ENCODE data around the gene HOXD10. TPM values are rescaled to one million over a fixed set of nuclear protein-coding genes. Genes with fewer than 3 reads are reported as not detected.

HOXD10 gene
- total RNA-seq, 1 experiment from 2014 or later, result 0.03 TPM

DNA sequence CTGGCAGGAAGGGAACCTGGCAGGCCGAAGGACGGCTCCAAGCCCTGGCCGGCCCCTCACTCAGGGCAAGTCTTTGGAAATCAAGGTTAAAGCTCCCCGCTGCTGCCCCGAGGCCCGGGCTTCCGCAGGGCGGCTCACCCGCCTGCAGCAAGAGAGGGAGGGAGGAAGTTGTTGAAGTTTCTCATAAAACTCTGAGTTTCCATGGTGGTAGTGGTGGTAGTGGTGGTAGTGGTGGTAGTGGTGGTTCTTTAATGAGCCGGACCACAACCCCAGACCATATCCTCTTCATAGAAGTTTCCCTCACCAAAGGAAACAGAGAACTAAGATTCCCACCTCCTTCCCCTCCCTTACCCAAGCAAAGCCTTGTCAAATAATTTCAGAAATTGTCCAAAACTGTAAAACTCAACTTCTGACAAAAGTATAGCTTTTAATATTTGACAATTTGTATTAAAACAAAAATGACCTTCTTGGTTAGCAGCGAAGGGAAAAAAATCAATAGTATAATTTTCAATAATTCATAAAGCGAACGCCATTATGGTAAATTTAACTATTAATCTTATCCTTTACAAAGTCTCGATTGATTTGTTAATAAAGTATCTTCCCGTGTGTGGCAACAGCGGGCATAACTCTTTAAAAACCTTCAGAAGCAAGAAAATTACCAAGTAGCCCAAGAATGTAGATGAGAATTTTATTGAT, 1.5 kb upstream of the HOXD10 start:
- H3K36me3 ChIP-seq (replicated peaks; ENCODE audit: control insufficient read depth, insufficient read depth, low read length), result no peaks in the 10 kb centered on the region
- peak; percentile 72 for DNase-seq
- H3K4me3 ChIP-seq (ENCODE audit: insufficient read depth, low read depth, low read length), result no peak overlapping the region
- H3K27me3 ChIP-seq (ENCODE audit: control insufficient read depth, insufficient read depth, low read length), result peaks cover 100% of the 10 kb centered on the region

DNA sequence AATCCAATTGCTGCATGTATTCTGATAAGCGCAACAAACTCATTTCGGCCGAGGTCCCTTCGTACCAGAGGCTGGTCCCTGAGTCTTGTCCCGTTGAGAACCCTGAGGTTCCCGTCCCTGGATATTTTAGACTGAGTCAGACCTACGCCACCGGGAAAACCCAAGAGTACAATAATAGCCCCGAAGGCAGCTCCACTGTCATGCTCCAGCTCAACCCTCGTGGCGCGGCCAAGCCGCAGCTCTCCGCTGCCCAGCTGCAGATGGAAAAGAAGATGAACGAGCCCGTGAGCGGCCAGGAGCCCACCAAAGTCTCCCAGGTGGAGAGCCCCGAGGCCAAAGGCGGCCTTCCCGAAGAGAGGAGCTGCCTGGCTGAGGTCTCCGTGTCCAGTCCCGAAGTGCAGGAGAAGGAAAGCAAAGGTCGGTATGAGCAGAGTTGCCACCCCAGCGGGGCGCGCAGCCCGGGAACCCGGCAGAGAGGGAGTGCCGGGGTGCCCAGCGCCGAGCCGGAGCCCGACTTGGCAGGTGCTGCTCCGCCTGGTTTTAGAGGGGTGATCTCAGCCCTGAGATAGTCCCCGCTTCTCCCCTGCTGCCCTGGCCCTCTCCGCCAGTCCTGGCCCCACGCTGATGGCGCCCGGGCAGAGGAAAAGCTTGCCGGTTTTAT, 714 bp downstream of the HOXD10 start:
- H3K27me3 ChIP-seq (ENCODE audit: control insufficient read depth, insufficient read depth, low read length), result peaks cover 100% of the 10 kb centered on the region

DNA sequence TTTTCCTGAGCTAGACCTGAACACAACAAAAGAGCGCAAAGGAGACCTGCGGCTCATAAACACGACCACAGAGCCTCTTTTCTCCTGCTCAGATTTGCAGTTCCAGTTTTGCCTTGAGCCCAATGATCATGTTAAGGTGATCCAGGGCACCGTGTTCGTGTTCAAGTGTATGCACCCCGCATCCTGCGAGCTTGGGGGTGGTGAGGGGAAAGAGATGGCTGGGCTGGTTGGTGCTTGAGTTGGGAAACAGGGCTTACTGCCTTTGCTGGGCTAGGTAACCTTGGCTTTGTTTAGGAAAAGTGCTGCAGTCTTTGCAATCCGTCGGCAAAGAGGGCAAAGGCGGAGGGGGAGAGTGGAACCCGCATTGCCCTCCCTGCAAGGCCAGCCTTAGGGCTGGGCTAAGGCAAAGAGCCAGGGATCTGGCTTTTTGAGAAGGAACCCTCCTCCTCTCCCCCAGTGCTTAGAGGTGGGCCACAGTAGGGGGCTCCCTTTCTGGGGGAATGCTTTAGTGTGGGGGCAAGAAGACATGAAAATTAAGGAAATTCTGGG, 1.3 kb downstream of the HOXD10 start:
- peaks cover 100% of the 10 kb centered on the region for H3K27me3 ChIP-seq (ENCODE audit: control insufficient read depth, insufficient read depth, low read length)
- no peak for DNase-seq
- no peaks in the 10 kb centered on the region for H3K36me3 ChIP-seq (replicated peaks; ENCODE audit: control insufficient read depth, insufficient read depth, low read length)
- no peak overlapping the region for H3K4me3 ChIP-seq (ENCODE audit: insufficient read depth, low read depth, low read length)

More for the DNA sequence above, 714 bp downstream of the HOXD10 start:
- peak; percentile 52 for DNase-seq
- Histone ChIP-seq H3K4me3 (ENCODE audit: insufficient read depth, low read depth, low read length) (no peak overlapping the region), H3K36me3 (replicated peaks; ENCODE audit: control insufficient read depth, insufficient read depth, low read length) (no peaks in the 10 kb centered on the region)

DNA sequence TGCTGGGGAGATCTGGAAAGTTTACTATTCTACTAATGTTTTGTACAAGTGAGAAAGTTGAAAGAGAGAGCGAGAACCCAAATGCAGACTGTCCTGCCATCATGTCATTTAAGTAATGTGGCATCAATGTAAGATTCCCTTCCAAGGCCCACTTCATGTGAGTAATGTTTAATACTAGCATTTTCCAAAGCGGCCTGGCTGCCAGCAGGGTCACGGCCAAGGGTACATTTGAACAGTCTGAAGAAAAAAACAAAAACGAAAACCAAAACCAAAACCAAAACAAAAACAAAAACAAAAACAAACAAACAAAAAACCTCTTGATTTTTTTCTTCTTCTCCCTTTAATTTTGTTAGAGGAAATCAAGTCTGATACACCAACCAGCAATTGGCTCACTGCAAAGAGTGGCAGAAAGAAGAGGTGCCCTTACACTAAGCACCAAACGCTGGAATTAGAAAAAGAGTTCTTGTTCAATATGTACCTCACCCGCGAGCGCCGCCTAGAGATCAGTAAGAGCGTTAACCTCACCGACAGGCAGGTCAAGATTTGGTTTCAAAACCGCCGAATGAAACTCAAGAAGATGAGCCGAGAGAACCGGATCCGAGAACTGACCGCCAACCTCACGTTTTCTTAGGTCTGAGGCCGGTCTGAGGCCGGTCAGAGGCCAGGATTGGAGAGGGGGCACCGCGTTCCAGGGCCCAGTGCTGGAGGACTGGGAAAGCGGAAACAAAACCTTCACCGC, 2.2 kb downstream of the HOXD10 start:
- Histone ChIP-seq H3K36me3 (replicated peaks; ENCODE audit: control insufficient read depth, insufficient read depth, low read length) (no peaks in the 10 kb centered on the region), H3K27me3 (ENCODE audit: control insufficient read depth, insufficient read depth, low read length) (peaks cover 100% of the 10 kb centered on the region), H3K4me3 (ENCODE audit: insufficient read depth, low read depth, low read length) (no peak overlapping the region)
- DNase-seq, result peak; percentile 87

DNA sequence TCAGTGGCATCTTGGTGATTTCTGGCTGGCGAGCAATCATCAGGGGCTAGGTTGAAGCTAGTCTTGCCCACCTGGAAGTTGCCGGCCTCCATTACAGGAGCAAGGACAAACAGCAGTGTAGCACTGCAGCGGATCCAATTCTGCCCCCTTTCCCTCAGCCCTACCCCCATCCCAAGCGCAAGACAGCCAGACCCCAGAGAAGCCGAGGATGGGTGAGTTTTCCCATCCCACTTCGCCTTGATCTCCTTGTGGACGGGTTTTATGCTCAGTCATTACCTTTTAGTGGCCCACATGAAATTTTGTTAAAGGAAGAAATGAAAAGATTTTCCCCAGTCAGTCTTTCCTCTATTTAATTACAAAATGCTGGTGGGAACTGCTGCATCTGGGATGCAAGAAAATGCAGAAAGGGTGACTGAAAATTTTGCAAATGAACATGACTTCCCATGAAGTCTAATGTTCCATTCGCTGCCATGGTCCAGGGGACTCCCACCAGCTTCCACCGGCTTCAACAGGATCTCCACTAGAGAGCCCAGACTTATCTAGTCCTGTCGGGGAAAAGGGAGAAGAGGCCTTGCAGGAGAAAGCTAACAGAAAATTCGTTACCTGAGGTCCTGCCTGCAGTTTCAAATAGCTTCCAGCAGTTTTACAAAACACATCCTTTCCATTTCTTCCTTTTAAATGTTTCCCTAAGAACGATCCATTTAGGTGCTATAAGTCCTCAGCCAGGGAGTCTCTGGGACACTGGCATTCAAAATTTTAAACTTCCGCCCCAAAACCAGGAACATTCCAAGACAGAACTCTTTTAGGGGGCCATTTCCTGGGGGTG, 4.0 kb downstream of the HOXD10 start:
- Histone ChIP-seq H3K36me3 (replicated peaks; ENCODE audit: control insufficient read depth, insufficient read depth, low read length) (no peaks in the 10 kb centered on the region), H3K4me3 (ENCODE audit: insufficient read depth, low read depth, low read length) (no peak overlapping the region), H3K27me3 (ENCODE audit: control insufficient read depth, insufficient read depth, low read length) (peaks cover 100% of the 10 kb centered on the region)
- DNase-seq, result no peak

DNA sequence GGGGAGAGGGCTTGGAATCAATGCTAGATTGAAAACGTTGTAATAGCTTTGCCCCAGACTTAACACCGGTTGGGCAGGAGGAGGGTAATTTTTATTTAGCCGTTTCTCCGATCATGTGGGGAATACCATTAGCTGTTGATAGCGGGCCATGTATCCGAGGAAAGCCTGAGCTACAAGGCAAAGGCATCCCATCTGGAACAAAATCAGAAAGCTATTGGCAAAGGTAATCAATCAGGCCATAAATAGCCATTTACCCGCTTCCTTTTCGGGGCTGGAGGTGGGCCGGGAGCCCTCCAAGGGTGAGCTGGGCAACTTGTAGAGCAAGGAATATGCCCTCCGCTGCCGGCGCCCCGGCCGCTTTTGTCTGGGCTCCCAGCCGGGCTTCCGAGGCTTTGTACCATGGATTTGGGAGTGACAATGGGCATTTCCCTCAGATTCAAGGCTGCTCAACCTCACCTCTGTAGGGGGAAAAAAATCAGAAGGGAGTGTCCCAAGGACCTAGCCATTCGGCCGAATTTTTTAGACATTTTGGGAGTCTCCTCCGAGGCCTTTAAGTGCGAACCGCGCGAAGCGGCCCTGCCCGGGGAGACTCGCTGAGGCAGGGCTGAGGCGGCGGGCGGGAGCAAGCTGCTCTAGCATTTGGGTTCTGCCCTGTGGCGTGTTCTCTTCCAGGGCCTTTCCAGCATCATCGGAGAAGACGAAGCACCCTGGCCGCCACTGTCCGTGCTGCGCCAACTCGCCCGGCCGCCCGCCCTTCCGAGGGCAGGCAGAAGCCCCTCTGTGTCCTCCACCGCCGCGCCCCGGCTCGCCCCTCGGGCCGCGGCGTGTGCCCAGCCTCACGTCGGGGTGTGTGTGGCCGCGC, 4.8 kb downstream of the HOXD10 start:
- DNase-seq, result peak; percentile 76
- H3K4me3 ChIP-seq (ENCODE audit: insufficient read depth, low read depth, low read length), result no peak overlapping the region
- H3K36me3 ChIP-seq (replicated peaks; ENCODE audit: control insufficient read depth, insufficient read depth, low read length), result no peaks in the 10 kb centered on the region
- H3K27me3 ChIP-seq (ENCODE audit: control insufficient read depth, insufficient read depth, low read length), result peaks cover 100% of the 10 kb centered on the region

DNA sequence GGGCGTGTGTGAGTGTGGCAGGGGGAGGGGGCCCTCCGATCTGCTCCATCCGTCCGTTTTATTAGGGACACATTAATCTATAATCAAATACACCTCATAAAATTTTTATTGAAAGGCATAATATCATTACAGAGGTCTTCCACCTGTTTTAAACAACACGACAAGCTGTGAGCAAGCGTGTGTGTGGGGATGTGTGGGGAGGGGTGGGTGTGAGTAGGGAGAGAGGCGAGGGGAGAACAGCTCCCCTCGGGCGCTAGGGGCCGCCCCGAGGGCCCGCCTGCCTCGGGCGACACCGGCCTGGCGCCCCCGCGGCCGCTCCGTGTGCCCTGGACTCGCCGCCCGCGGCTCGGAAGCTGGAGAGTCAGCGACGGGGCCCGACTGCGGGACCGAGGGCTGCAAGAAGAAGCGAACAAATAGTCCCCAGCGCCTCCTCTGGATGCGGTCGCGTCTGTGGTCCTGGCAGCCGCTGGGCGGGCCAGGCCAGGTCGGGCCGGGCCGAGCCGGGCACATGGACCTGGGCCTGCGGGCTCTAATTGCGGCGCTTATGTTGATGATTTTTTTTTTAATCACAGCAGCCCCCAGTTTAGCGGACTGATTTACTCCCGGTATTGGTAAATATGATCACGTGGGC, 5.6 kb downstream of the HOXD10 start:
- H3K36me3 ChIP-seq (replicated peaks; ENCODE audit: control insufficient read depth, insufficient read depth, low read length), result no peaks in the 10 kb centered on the region
- H3K4me3 ChIP-seq (ENCODE audit: insufficient read depth, low read depth, low read length), result no peak overlapping the region
- peaks cover 100% of the 10 kb centered on the region for H3K27me3 ChIP-seq (ENCODE audit: control insufficient read depth, insufficient read depth, low read length)
- peak; percentile 87 for DNase-seq

DNA sequence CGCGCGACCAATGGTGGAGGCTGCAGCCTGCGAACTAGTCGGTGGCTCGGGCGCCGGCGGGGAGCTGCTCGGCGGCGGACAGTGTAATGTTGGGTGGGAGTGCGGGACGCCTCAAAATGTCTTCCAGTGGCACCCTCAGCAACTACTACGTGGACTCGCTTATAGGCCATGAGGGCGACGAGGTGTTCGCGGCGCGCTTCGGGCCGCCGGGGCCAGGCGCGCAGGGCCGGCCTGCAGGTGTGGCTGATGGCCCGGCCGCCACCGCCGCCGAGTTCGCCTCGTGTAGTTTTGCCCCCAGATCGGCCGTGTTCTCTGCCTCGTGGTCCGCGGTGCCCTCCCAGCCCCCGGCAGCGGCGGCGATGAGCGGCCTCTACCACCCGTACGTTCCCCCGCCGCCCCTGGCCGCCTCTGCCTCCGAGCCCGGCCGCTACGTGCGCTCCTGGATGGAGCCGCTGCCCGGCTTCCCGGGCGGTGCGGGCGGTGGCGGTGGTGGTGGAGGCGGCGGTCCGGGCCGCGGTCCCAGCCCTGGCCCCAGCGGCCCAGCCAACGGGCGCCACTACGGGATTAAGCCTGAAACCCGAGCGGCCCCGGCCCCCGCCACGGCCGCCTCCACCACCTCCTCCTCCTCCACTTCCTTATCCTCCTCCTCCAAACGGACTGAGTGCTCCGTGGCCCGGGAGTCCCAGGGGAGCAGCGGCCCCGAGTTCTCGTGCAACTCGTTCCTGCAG, 6.3 kb downstream of the HOXD10 start, which contains the start of gene HOXD9:
Gene HOXD9, plus strand, starts transcription at position 37 of the 728 bp plus-strand sequence. Its CDS starts 50 bp downstream, at position 87.
- peak within 1 kb of the TSS; percentile 6; the same call in 1 of the 2 replicates for H3K4me3 ChIP-seq (ENCODE audit: insufficient read depth, low read depth, low read length)
- H3K36me3 ChIP-seq (replicated peaks; ENCODE audit: control insufficient read depth, insufficient read depth, low read length), result no peaks in the 10 kb centered on the region
- DNase-seq, result peak; percentile 86
- H3K27me3 ChIP-seq (ENCODE audit: control insufficient read depth, insufficient read depth, low read length), result peaks cover 100% of the 10 kb centered on the region

DNA sequence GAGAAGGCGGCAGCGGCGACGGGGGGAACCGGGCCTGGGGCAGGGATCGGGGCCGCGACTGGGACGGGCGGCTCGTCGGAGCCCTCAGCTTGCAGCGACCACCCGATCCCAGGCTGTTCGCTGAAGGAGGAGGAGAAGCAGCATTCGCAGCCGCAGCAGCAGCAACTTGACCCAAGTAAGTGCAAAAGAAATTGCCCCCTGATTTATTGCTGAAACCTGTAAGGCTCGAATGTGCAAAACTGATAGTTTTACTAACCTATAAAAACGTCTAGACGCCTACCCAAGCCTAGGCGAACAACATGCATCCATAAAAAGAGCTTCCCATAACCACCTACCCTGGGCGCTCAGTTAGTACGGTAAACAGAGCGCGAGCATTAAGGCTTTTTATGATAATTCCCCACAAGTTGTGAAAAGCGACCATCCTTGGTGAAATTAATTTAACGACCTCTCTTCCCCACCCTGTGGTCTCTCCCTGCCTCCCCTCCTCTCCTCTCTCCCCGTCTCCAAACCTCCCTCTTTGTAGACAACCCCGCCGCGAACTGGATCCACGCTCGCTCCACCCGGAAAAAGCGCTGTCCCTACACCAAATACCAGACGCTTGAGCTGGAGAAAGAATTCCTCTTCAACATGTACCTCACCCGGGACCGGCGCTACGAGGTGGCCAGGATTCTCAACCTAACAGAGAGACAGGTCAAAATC, 7.0 kb downstream of the HOXD10 start:
- no peak overlapping the region for H3K4me3 ChIP-seq (ENCODE audit: insufficient read depth, low read depth, low read length)
- no peak for DNase-seq
- no peaks in the 10 kb centered on the region for H3K36me3 ChIP-seq (replicated peaks; ENCODE audit: control insufficient read depth, insufficient read depth, low read length)
- H3K27me3 ChIP-seq (ENCODE audit: control insufficient read depth, insufficient read depth, low read length), result peaks cover 100% of the 10 kb centered on the region

DNA sequence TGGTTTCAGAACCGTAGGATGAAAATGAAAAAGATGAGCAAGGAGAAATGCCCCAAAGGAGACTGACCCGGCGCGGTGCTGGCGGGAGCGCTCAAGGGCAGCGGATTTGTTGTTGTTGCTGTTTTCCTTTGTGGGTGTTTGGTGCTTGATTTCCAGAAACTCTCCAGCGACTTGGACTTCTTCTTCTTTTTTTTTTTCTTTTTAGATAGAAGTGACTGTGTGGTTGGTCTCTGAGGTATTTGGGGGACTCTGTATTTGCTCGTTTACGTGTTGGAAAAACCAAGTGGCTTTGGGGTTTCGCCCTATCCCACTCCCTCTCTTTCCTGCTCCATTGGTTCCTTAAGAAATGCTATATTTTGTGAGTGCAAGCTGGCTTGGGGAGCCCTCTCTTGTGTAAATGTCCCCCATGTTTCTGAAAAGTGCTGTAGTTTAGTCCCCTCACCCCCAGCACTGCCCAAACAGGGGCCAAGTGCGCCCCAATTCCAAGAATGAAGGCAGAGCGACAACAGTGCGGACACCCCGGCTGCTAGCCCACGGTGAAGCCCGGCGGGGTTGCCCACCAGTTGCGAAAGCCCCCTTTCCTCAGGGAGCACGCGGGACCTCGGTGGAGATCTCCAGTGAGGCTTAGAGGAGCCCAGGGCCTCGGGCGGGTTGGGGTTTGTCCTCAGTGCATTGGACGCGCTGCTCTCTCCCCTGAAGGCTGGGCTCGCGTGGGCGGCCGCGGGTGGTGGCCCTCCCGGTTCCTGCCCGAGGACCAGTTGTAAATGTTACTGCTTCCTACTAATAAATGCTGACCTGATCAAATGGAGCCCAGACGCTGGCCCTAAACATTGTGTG, 7.8 kb downstream of the HOXD10 start:
- Histone ChIP-seq H3K27me3 (ENCODE audit: control insufficient read depth, insufficient read depth, low read length) (peaks cover 100% of the 10 kb centered on the region), H3K4me3 (ENCODE audit: insufficient read depth, low read depth, low read length) (no peak overlapping the region), H3K36me3 (replicated peaks; ENCODE audit: control insufficient read depth, insufficient read depth, low read length) (no peaks in the 10 kb centered on the region)
- DNase-seq, result peak; percentile 52

DNA sequence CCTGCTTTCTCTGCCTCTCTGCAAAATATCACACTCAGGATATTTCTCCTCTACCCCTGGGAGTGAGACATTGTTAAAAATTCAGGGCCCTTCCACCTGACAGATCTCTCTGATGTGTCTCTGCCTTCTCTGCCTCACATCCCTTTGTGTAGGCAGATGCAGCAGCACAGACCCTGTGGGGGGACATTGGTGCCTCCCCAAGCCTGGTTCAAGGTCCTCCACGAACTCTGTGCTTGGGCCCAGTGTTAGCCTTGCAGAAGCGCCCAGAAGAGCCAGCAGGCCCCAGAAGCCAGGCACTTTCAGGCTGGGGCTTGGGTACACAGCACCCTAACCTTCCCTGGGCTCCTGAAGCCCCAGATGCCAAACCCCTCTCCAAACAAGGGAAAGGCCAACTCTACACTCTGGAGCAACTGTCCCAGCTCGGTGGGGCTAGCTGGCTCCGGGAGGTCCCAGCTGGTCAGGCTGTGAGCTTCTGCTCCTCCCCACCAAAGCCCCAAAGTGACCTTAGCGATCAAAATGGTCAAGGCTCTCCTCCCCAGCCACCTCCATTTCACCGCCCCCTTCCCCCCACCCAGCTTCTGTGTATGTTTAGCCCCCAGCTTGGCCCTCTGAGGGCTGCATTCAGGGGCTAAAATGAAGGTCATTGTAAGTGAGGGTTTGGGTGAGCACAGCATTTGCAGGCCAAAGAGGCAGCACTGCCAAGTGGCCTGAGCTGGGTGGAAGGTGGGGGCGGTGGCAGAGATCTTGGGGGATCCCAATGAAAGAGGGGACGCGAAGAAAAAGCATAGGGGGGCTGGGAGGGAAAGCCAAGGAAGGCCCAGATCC, 8.6 kb downstream of the HOXD10 start:
- peaks cover 100% of the 10 kb centered on the region for H3K27me3 ChIP-seq (ENCODE audit: control insufficient read depth, insufficient read depth, low read length)
- no peak overlapping the region for H3K4me3 ChIP-seq (ENCODE audit: insufficient read depth, low read depth, low read length)
- DNase-seq, result no peak
- no peaks in the 10 kb centered on the region for H3K36me3 ChIP-seq (replicated peaks; ENCODE audit: control insufficient read depth, insufficient read depth, low read length)
